Sigmoid colon (tissue), 4 donors: ENCODE measurements around the gene CCDC80.

ENCODE experiments used
- CTCF ChIP-seq, 4 experiments: fragments of 450-650 bp in 3 of 4; fragments of 200-600 bp in 1 of 4; IDR thresholded peaks; one replicate each; pipeline ENCODE4 v1.5.1; 2016 to 2019; ENCODE audit warnings: antibody characterized with exemption in 4 of 4, mild to moderate bottlenecking in 3 of 4, moderate library complexity in 2 of 4
- EP300 ChIP-seq, 4 donors: sonication (generic); formaldehyde crosslinking; IDR thresholded peaks; one replicate each; pipeline ENCODE4 v1.6.1; 2017; ENCODE audit warnings: antibody characterized with exemption in 4 of 4
- POLR2A ChIP-seq, 2 donors: fragments of 450-650 bp; IDR thresholded peaks; one replicate each; pipeline ENCODE4 v1.6.1; 2016; ENCODE audit warnings: antibody characterized with exemption in 2 of 2, mild to moderate bottlenecking in 2 of 2, moderate library complexity in 2 of 2
- POLR2AphosphoS5 ChIP-seq, 4 donors: sonication (generic); formaldehyde crosslinking; IDR thresholded peaks; one replicate each; pipeline ENCODE4 v1.6.1; 2017; ENCODE audit warnings: antibody characterized with exemption in 4 of 4

- TF ChIP-seq CTCF (IDR thresholded peaks at IDR 0.05) (no peak), EP300 (IDR thresholded peaks at IDR 0.05) (no peak), POLR2A (IDR thresholded peaks at IDR 0.05) (no peak), POLR2AphosphoS5 (IDR thresholded peaks at IDR 0.05) (no peak)
Observed at GRCh38 chr3:112667599-112667998, 26.7 kb upstream of the CCDC80 start.
